Neutrophil (primary cell): Measurements from ENCODE around the gene ASL.
A peak's percentile ranks its signal among the peaks of the same experiment; 100 is the strongest.
"Not testable (repeated sequence)": the region's sequence is repeated elsewhere in the genome, so short reads cannot be mapped to it uniquely, and the experiment has no call there.

Experiments used
- H3K27ac ChIP-seq: fragments of 200-600 bp; sonication (generic); 2 replicates; pipeline ENCODE4 v1.5.1; 2016; ENCODE audit warnings: mild to moderate bottlenecking, moderate library complexity
- H3K27me3 ChIP-seq: fragments of 200-600 bp; sonication (generic); 2 replicates; pipeline ENCODE4 v1.6.0; 2016; ENCODE audit warnings: mild to moderate bottlenecking
- H3K36me3 ChIP-seq: fragments of 200-600 bp; sonication (generic); 2 replicates; pipeline ENCODE4 v1.5.1; 2017
- H3K4me1 ChIP-seq, 2 experiments: fragments of 200-600 bp in 1 of 2; sonication (generic) in 1 of 2; 1 replicate in 1 of 2; 2 replicates in 1 of 2; pipeline versions ENCODE4 v1.5.1 to v1.6.1; 2013 to 2016; ENCODE audit warnings: low read depth in 1 of 2, low read length in 1 of 2, mild to moderate bottlenecking in 1 of 2, moderate library complexity in 1 of 2; ENCODE audit not compliant: control insufficient read depth in 1 of 2, insufficient read depth in 1 of 2
- H3K4me3 ChIP-seq, 2 experiments: fragments of 200-600 bp in 1 of 2; sonication (generic) in 1 of 2; 1 replicate in 1 of 2; 2 replicates in 1 of 2; pipeline ENCODE4 v1.5.1; 2013 to 2016; ENCODE audit warnings: low read depth in 1 of 2, low read length in 1 of 2, mild to moderate bottlenecking in 1 of 2, moderate library complexity in 1 of 2
- H3K9me3 ChIP-seq: fragments of 200-600 bp; sonication (generic); 2 replicates; pipeline ENCODE4 v1.5.1; 2016
- TF ChIP-seq, protein P1 (sequence below): fragments of 200-600 bp; sonication (generic); IDR thresholded peaks from 2 replicates; pipeline ENCODE4 v1.5.1; 2016; ENCODE audit warnings: antibody characterized with exemption

ASL gene

GRCh38 chr7:66039094-66039670 is 36.4 kb upstream of the ASL start:
- Histone ChIP-seq H3K27me3 (peaks cover 14% of the 10 kb centered on the region), H3K36me3 (no peaks in the 10 kb centered on the region), H3K4me3 (no peak overlapping the region), H3K27ac (no peak overlapping the region), H3K4me1 (peaks cover 22 to 23% of the 10 kb centered on the region in 2 experiments), H3K9me3 (no peaks in the 10 kb centered on the region)
- TF ChIP-seq, protein P1, sequence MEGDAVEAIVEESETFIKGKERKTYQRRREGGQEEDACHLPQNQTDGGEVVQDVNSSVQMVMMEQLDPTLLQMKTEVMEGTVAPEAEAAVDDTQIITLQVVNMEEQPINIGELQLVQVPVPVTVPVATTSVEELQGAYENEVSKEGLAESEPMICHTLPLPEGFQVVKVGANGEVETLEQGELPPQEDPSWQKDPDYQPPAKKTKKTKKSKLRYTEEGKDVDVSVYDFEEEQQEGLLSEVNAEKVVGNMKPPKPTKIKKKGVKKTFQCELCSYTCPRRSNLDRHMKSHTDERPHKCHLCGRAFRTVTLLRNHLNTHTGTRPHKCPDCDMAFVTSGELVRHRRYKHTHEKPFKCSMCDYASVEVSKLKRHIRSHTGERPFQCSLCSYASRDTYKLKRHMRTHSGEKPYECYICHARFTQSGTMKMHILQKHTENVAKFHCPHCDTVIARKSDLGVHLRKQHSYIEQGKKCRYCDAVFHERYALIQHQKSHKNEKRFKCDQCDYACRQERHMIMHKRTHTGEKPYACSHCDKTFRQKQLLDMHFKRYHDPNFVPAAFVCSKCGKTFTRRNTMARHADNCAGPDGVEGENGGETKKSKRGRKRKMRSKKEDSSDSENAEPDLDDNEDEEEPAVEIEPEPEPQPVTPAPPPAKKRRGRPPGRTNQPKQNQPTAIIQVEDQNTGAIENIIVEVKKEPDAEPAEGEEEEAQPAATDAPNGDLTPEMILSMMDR: no peak

DNA sequence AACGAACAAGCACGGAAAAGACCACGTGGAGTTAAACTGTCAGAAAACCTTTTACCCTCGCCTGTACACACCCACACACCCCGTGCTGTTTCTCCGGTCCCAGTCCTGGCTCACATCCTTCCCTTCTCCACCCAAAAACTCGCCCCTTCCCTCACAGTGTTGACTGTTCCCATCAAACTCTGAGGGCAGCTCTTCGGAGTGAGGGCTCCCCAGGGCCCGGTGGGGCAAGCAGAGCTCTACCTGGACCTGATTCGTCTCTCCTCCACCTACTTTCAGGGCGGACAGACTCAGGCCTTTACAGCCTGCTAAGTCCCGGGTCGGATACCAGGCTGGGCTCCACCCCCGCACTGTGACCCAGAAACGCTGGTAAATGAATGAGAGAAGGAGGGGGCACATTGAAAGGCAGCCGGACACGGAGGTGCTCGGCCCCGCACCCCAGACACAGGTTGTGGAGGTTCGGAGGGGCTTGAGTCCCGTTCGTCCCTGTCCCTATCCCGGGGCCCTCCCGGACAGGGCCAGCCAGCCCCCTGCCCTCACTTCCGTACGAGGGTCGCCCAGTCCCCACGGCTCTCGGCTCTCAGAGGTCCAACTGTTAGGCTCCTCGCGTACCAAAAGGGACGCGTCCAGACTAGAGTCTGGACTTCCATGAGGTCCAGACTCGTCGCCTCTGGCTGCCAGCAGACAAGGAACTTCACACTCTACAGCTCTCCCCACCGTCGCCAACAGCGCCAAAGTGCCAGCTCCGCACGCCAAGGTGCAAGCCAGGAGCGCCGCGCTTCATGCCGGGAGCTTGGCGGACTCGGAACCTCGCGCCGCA is 31.7 kb upstream of the ASL start:
- Histone ChIP-seq H3K9me3 (no peaks in the 10 kb centered on the region), H3K36me3 (no peaks in the 10 kb centered on the region), H3K4me3 (peak overlapping the region; percentile 59 to 67), H3K4me1 (peaks cover 8 to 14% of the 10 kb centered on the region in 2 experiments), H3K27ac (no peak overlapping the region), H3K27me3 (peaks cover 21% of the 10 kb centered on the region)
- TF ChIP-seq, protein P1: no peak

DNA sequence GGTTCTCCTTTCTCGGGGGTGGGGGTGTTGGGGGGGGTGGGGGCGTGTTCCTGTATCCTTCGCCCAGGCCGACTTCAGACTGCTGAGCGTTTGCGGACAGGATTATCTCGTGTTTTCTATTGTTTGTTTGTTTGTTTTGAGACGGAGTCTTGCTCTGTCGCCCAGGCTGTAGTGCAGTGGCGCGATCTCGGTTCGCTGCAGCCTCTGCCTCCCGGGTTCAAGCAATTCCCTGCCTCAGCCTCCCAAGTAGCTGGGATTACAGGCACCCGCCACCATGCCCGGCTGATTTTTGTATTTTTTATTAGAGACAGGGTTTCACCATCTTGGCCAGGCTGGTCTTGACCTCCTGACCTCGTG is 31.1 kb upstream of the ASL start:
- H3K9me3 ChIP-seq, H3K27ac ChIP-seq, H3K36me3 ChIP-seq: not testable (repeated sequence)
- peak overlapping the region; percentile 59 to 67 for H3K4me3 ChIP-seq
- peaks cover 21% of the 10 kb centered on the region for H3K27me3 ChIP-seq
- peaks cover 8 to 14% of the 10 kb centered on the region in 2 experiments for H3K4me1 ChIP-seq

DNA sequence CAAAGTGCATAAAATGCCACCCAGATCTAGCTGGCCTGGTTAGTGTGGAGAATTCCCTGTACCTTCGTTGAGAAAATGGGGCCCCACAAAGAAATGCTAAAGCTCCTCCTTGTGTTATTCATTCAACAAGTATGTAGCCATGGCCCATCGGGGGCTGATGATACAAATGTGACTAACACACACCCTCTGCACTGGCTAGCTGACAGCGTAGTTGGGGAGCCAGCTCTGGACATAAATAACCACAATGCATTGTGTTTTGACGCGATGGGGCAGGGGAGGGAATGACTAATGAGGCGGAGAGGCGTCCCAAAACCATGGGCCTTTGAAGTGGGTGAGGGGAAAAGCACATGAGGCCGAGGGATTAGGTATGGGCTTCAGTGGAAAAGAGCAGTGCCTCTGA is 28.2 kb upstream of the ASL start:
- H3K9me3 ChIP-seq: no peaks in the 10 kb centered on the region
- H3K36me3 ChIP-seq: no peaks in the 10 kb centered on the region
- no peak overlapping the region for H3K4me3 ChIP-seq
- peaks cover 21% of the 10 kb centered on the region for H3K27me3 ChIP-seq
- peaks cover 8 to 14% of the 10 kb centered on the region in 2 experiments for H3K4me1 ChIP-seq
- H3K27ac ChIP-seq: no peak overlapping the region
- TF ChIP-seq, protein P1: no peak

- not testable (repeated sequence) for H3K27me3 ChIP-seq, H3K27ac ChIP-seq, H3K36me3 ChIP-seq, H3K9me3 ChIP-seq, H3K4me1 ChIP-seq, H3K4me3 ChIP-seq
These were observed 25.7 kb upstream of the ASL start for GRCh38 chr7:66049886-66050285.

DNA sequence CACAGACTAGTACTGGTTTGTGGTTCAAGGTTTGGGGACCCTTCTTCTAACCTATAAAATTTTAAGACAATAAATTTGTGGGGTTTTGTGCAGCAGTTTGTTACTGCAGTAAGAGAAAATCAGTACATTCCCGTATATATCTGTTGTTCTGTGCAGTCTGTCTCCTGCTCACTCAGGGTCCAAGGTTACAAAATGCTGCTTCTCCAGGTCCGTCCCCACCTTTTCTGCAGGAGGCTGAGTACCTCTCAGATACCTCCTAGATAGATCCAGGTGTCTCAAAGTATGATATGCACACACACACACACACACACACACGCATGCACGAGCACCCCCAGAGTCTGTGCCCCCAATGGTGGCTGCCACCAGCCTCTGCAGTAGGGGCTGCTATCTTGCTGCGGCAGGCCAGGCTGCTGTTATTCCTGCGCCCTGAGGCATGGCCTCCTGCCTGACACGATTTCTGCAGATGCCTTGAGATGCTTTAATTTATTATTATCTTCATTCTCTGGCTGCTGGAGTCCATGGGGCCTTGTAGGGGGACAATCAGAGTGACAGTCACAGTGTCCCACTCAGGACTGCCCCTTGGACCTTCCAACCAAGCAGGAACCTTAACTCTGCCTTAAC is 25.2 kb upstream of the ASL start:
- Histone ChIP-seq H3K36me3 (no peaks in the 10 kb centered on the region), H3K27me3 (no peaks in the 10 kb centered on the region), H3K4me3 (no peak overlapping the region), H3K27ac (no peak overlapping the region), H3K4me1 (no peaks in the 10 kb centered on the region), H3K9me3 (no peaks in the 10 kb centered on the region)
- TF ChIP-seq, protein P1: no peak
